H9 (cell line): ENCODE measurements around the gene SMIM12. TPM values are rescaled to one million over a fixed set of nuclear protein-coding genes. Genes with fewer than 3 reads are reported as not detected.

ENCODE experiments used
- DNase-seq: peaks from one replicate; pipeline ENCODE4 v3.0.0-alpha.2; 2017
- H2AFZ ChIP-seq: one replicate; pipeline ENCODE4 v1.6.1; 2013; ENCODE audit warnings: mild to moderate bottlenecking, low read length, control low read depth, moderate library complexity
- H2AK5ac ChIP-seq: 2 replicates; pipeline ENCODE4 v1.6.1; 2013; ENCODE audit warnings: low read length, control low read depth, mixed read lengths; ENCODE audit not compliant: insufficient read length
- H2BK120ac ChIP-seq: one replicate; pipeline ENCODE4 v1.6.1; 2013; ENCODE audit warnings: low read depth, mild to moderate bottlenecking, low read length, control low read depth, inconsistent platforms; ENCODE audit not compliant: poor library complexity, severe bottlenecking
- H2BK12ac ChIP-seq: 2 replicates; pipeline ENCODE4 v1.6.1; 2013; ENCODE audit warnings: low read length, control low read depth, mixed read lengths, low read depth; ENCODE audit not compliant: insufficient read length
- H2BK15ac ChIP-seq: 2 replicates; pipeline ENCODE4 v1.6.1; 2013; ENCODE audit warnings: low read depth, low read length, control low read depth
- H2BK20ac ChIP-seq: one replicate; pipeline ENCODE4 v1.6.1; 2013; ENCODE audit warnings: low read depth, mild to moderate bottlenecking, low read length, control low read depth, inconsistent platforms; ENCODE audit not compliant: poor library complexity, severe bottlenecking
- H2BK5ac ChIP-seq: 2 replicates; pipeline ENCODE4 v1.6.1; 2013; ENCODE audit warnings: low read length, control low read depth, mixed read lengths; ENCODE audit not compliant: insufficient read length
- H3K14ac ChIP-seq: 2 replicates; pipeline ENCODE4 v1.6.1; 2013; ENCODE audit warnings: low read length, control low read depth; ENCODE audit not compliant: insufficient read depth
- H3K18ac ChIP-seq: 2 replicates; pipeline ENCODE4 v1.6.1; 2013; ENCODE audit warnings: low read depth, mild to moderate bottlenecking, mixed read lengths, low read length, control low read depth; ENCODE audit not compliant: insufficient read length
- H3K23ac ChIP-seq: 2 replicates; pipeline ENCODE4 v1.6.1; 2013; ENCODE audit warnings: low read length, control low read depth, mixed read lengths, low read depth; ENCODE audit not compliant: insufficient read length
- H3K23me2 ChIP-seq: 2 replicates; pipeline ENCODE4 v1.6.1; 2013; ENCODE audit warnings: low read depth, mild to moderate bottlenecking, mixed read lengths, low read length, control low read depth; ENCODE audit not compliant: insufficient read length, poor library complexity, severe bottlenecking
- H3K27ac ChIP-seq: 2 replicates; pipeline ENCODE4 v1.5.1; 2013; ENCODE audit warnings: low read length, control low read depth, mixed read lengths, low read depth; ENCODE audit not compliant: insufficient read length
- H3K27me3 ChIP-seq: 2 replicates; pipeline ENCODE4 v1.6.1; 2013; ENCODE audit warnings: low read length, control low read depth, inconsistent platforms; ENCODE audit not compliant: insufficient read depth
- H3K4ac ChIP-seq: 2 replicates; pipeline ENCODE4 v1.6.1; 2013; ENCODE audit warnings: low read depth, mild to moderate bottlenecking, control low read depth, inconsistent platforms, low read length, moderate library complexity
- H3K4me1 ChIP-seq: 2 replicates; pipeline ENCODE4 v1.6.1; 2013; ENCODE audit warnings: low read length, control low read depth, inconsistent platforms; ENCODE audit not compliant: insufficient read depth
- H3K4me2 ChIP-seq: 2 replicates; pipeline ENCODE4 v1.6.1; 2013; ENCODE audit warnings: low read length, control low read depth, mixed read lengths; ENCODE audit not compliant: insufficient read length, insufficient read depth
- H3K56ac ChIP-seq: 2 replicates; pipeline ENCODE4 v1.6.1; 2013; ENCODE audit warnings: low read depth, mild to moderate bottlenecking, mixed read lengths, low read length, control low read depth; ENCODE audit not compliant: insufficient read length
- H3K79me1 ChIP-seq: 2 replicates; pipeline ENCODE4 v1.6.1; 2013; ENCODE audit warnings: low read depth, mild to moderate bottlenecking, moderate library complexity, low read length, control low read depth, inconsistent platforms; ENCODE audit not compliant: insufficient read depth, poor library complexity, severe bottlenecking
- H3K79me2 ChIP-seq: 2 replicates; pipeline ENCODE4 v1.6.1; 2013; ENCODE audit warnings: low read length, control low read depth, inconsistent platforms; ENCODE audit not compliant: insufficient read depth
- H3K9ac ChIP-seq: 2 replicates; pipeline ENCODE4 v1.6.1; 2013; ENCODE audit warnings: low read length, control low read depth, mixed read lengths; ENCODE audit not compliant: insufficient read length; ENCODE audit errors: extremely low read depth
- H3K9me3 ChIP-seq: one replicate; pipeline ENCODE4 v1.6.1; 2013; ENCODE audit warnings: low read depth, low read length, inconsistent platforms; ENCODE audit not compliant: control insufficient read depth
- H3T11ph ChIP-seq: one replicate; pipeline ENCODE4 v1.6.1; 2013; ENCODE audit warnings: mild to moderate bottlenecking, low read length, control low read depth, inconsistent platforms
- H4K20me1 ChIP-seq: one replicate; pipeline ENCODE4 v1.6.1; 2013; ENCODE audit not compliant: control insufficient read depth, insufficient read length, insufficient read depth
- H4K5ac ChIP-seq: 2 replicates; pipeline ENCODE4 v1.6.1; 2013; ENCODE audit warnings: low read depth, mild to moderate bottlenecking, mixed read lengths, low read length, control low read depth; ENCODE audit not compliant: insufficient read length
- H4K8ac ChIP-seq: replicated peaks from 2 replicates; pipeline ENCODE4 v1.6.1; 2013; ENCODE audit warnings: low read length, control low read depth, mixed read lengths, low read depth; ENCODE audit not compliant: insufficient read length
- H4K91ac ChIP-seq: 2 replicates; pipeline ENCODE4 v1.6.1; 2013; ENCODE audit warnings: low read depth, mild to moderate bottlenecking, moderate library complexity, mixed read lengths, low read length, control low read depth; ENCODE audit not compliant: insufficient read length
- H3K27ac Mint-ChIP-seq, 3 experiments: 2 replicates in 2 of 3; 3 replicates in 1 of 3; pipeline ENCODE4 v1.8.0; 2020 to 2021; ENCODE audit warnings: mixed read lengths in 3 of 3, mild to moderate bottlenecking in 1 of 3, moderate library complexity in 1 of 3
- H3K27me3 Mint-ChIP-seq: 2 replicates; pipeline ENCODE4 v1.8.0; 2021; ENCODE audit warnings: low read depth, mild to moderate bottlenecking, moderate library complexity, mixed read lengths
- H3K36me3 Mint-ChIP-seq, 3 experiments: 2 replicates in 2 of 3; 3 replicates in 1 of 3; pipeline ENCODE4 v1.8.0; 2020 to 2021; ENCODE audit warnings: low read depth in 3 of 3, mixed read lengths in 3 of 3; ENCODE audit not compliant: insufficient read depth in 1 of 3
- H3K4me1 Mint-ChIP-seq, 2 experiments: 2 replicates each; pipeline ENCODE4 v1.8.0; 2020; ENCODE audit warnings: mixed read lengths in 2 of 2
- H3K4me3 Mint-ChIP-seq, 2 experiments: 2 replicates in 1 of 2; 3 replicates in 1 of 2; pipeline ENCODE4 v1.8.0; 2020 to 2021; ENCODE audit warnings: mild to moderate bottlenecking in 2 of 2, mixed read lengths in 2 of 2, moderate library complexity in 1 of 2
- H3K9me3 Mint-ChIP-seq, 2 experiments: 2 replicates in 1 of 2; 3 replicates in 1 of 2; pipeline ENCODE4 v1.8.0; 2020; ENCODE audit warnings: mild to moderate bottlenecking in 2 of 2, mixed read lengths in 2 of 2, moderate library complexity in 1 of 2
- WGBS: extraction: QIAGEN DNeasy Blood & Tissue Kit; methylation state at CpG from one replicate; pipeline ENCODE4 v1.1.7; 2013; ENCODE audit warnings: missing lambda C conversion rate, low lambda C conversion rate, mixed read lengths; ENCODE audit not compliant: insufficient read length; ENCODE audit errors: extremely low coverage; 5-methylcytosine and 5-hydroxymethylcytosine counted together
- total RNA-seq: library from RNA; stranded (reverse); gene quantifications from 2 replicates; pipeline ENCODE4 v1.2.1, GENCODE V29; 2021
- TF ChIP-seq, protein P1 (sequence below): fragments of 200-600 bp; sonication (generic); conservative IDR thresholded peaks from 3 replicates; pipeline ENCODE4 v1.8.0; 2021; ENCODE audit warnings: antibody characterized with exemption, mild to moderate bottlenecking

The SMIM12 gene
- total RNA-seq, 1 experiment from 2014 or later: 40.9 TPM

DNA sequence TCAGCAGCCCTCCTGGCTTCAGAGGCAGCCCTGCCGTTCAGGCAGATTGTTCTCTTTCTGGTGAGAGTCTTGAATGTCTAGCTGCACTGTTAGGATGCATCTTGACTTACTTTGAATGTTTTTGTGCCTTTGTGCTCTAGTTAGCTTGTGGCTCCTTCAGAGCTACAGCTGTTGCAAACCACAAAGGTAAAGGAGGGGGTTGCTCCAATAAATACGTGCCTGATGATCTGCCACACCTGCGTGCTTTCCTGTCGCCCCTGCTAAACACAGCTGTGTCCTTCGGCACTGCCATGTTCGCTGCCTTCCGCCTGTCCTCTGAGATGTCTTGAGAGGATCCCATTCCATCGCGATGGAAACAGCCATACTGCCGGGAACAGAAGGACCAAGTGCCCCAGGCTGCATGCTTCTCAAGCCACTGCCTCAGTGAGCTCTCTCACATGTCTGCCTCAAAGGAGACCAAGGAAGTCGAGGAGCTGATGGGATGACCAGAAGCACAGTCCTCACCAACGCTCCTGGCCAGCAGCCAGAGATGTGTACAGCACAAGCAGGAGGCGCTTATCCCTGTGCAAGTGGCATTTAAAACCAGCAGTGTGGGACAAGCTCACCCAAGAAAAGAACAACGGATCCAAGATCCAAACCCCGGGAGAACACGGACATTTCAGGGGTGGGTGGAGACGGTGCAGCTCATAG is 12.0 kb upstream of the SMIM12 start:
- Mint-ChIP-seq H3K27me3 (peaks cover 34% of the 10 kb centered on the region), H3K4me1 (peaks cover 2% of the 10 kb centered on the region in 2 experiments; a peak in 2 of 4 replicates), H3K27ac (no peak overlapping the region), H3K36me3 (no peaks in the 10 kb centered on the region; a peak in 2 of 7 replicates), H3K4me3 (no peak overlapping the region), H3K9me3 (no peaks in the 10 kb centered on the region)
- Histone ChIP-seq H3K9me3 (no peaks in the 10 kb centered on the region), H3K56ac (no peak overlapping the region), H3K23ac (no peak overlapping the region), H3K23me2 (no peaks in the 10 kb centered on the region), H4K5ac (no peak overlapping the region), H3K4me2 (no peak overlapping the region), H4K20me1 (no peaks in the 10 kb centered on the region), H2AK5ac (no peak overlapping the region), H3K4me1 (no peaks in the 10 kb centered on the region), H3K27me3 (no peaks in the 10 kb centered on the region), H2AFZ (no peak overlapping the region), H3K9ac (no peak overlapping the region), H3T11ph (no peak overlapping the region), H2BK5ac (no peak overlapping the region), H2BK12ac (no peak overlapping the region), H3K27ac (no peak overlapping the region), H4K8ac (no peak overlapping the region), H3K18ac (no peak overlapping the region), H4K91ac (no peak overlapping the region), H2BK120ac (no peak overlapping the region), H2BK15ac (no peak overlapping the region), H2BK20ac (no peak overlapping the region), H3K14ac (no peak overlapping the region), H3K79me2 (no peaks in the 10 kb centered on the region), H3K4ac (no peak overlapping the region), H3K79me1 (no peaks in the 10 kb centered on the region)
- no peak for DNase-seq
- WGBS: no CpG with 5 or more reads among the region's 17 CpGs
- TF ChIP-seq, protein P1, sequence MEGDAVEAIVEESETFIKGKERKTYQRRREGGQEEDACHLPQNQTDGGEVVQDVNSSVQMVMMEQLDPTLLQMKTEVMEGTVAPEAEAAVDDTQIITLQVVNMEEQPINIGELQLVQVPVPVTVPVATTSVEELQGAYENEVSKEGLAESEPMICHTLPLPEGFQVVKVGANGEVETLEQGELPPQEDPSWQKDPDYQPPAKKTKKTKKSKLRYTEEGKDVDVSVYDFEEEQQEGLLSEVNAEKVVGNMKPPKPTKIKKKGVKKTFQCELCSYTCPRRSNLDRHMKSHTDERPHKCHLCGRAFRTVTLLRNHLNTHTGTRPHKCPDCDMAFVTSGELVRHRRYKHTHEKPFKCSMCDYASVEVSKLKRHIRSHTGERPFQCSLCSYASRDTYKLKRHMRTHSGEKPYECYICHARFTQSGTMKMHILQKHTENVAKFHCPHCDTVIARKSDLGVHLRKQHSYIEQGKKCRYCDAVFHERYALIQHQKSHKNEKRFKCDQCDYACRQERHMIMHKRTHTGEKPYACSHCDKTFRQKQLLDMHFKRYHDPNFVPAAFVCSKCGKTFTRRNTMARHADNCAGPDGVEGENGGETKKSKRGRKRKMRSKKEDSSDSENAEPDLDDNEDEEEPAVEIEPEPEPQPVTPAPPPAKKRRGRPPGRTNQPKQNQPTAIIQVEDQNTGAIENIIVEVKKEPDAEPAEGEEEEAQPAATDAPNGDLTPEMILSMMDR: no peak
